ENCODE data around the gene MRPL55.

The MRPL55 gene

GRCh38 chr1:228109073-228109961 lies at the start of gene MRPL55:
Gene MRPL55, minus strand, starts transcription at chr1:228109299. Its CDS starts 1,039 bp downstream, at chr1:228108260.
- peak within 1 kb of the TSS; percentile 97 for H3K4me3 ChIP-seq (ENCODE audit: low read depth, low read length)
- peak; percentile 82 for DNase-seq (ENCODE audit: low read depth)

- DNase-seq (ENCODE audit: low read depth) = no peak
- no peak overlapping the region for H3K4me3 ChIP-seq (ENCODE audit: low read depth, low read length)
These were observed 49.3 kb upstream of the MRPL55 start for GRCh38 chr1:228158151-228159007.

- no peak overlapping the region for H3K4me3 ChIP-seq (ENCODE audit: low read depth, low read length)
- DNase-seq (ENCODE audit: low read depth) = no peak
These were observed 48.6 kb upstream of the MRPL55 start for GRCh38 chr1:228157729-228158126.

- no peak for DNase-seq (ENCODE audit: low read depth)
These were observed 48.0 kb upstream of the MRPL55 start for GRCh38 chr1:228156941-228157728.

GRCh38 chr1:228156515-228156881 lies 47.4 kb upstream of the MRPL55 start:
- no peak overlapping the region for H3K4me3 ChIP-seq (ENCODE audit: low read depth, low read length)
- DNase-seq (ENCODE audit: low read depth) = no peak

More at GRCh38 chr1:228156941-228157728, 48.0 kb upstream of the MRPL55 start:
- no peak overlapping the region for H3K4me3 ChIP-seq (ENCODE audit: low read depth, low read length)

GRCh38 chr1:228155596-228156514 lies 46.8 kb upstream of the MRPL55 start:
- no peak overlapping the region for H3K4me3 ChIP-seq (ENCODE audit: low read depth, low read length)
- no peak for DNase-seq (ENCODE audit: low read depth)

- no peak for DNase-seq (ENCODE audit: low read depth)
These were observed 45.8 kb upstream of the MRPL55 start for GRCh38 chr1:228154670-228155571.

GRCh38 chr1:228154021-228154669 lies 45.0 kb upstream of the MRPL55 start:
- H3K4me3 ChIP-seq (ENCODE audit: low read depth, low read length) = no peak overlapping the region
- no peak for DNase-seq (ENCODE audit: low read depth)

More at GRCh38 chr1:228154670-228155571, 45.8 kb upstream of the MRPL55 start:
- no peak overlapping the region for H3K4me3 ChIP-seq (ENCODE audit: low read depth, low read length)

GRCh38 chr1:228152918-228153258 lies 43.8 kb upstream of the MRPL55 start:
- DNase-seq (ENCODE audit: low read depth) = no peak
- H3K4me3 ChIP-seq (ENCODE audit: low read depth, low read length) = no peak overlapping the region

- no peak for DNase-seq (ENCODE audit: low read depth)
- no peak overlapping the region for H3K4me3 ChIP-seq (ENCODE audit: low read depth, low read length)
These were observed 43.2 kb upstream of the MRPL55 start for GRCh38 chr1:228152097-228152917.

- no peak overlapping the region for H3K4me3 ChIP-seq (ENCODE audit: low read depth, low read length)
- DNase-seq (ENCODE audit: low read depth) = no peak
These were observed 42.3 kb upstream of the MRPL55 start for GRCh38 chr1:228151180-228151925.

- no peak overlapping the region for H3K4me3 ChIP-seq (ENCODE audit: low read depth, low read length)
- peak; percentile 76 for DNase-seq (ENCODE audit: low read depth)
These were observed 41.5 kb upstream of the MRPL55 start for GRCh38 chr1:228150461-228151179.

GRCh38 chr1:228150120-228150460 lies 41.0 kb upstream of the MRPL55 start:
- DNase-seq (ENCODE audit: low read depth) = no peak
- H3K4me3 ChIP-seq (ENCODE audit: low read depth, low read length) = no peak overlapping the region

GRCh38 chr1:228149406-228150119 lies 40.5 kb upstream of the MRPL55 start, which contains the start of gene GJC2:
Gene GJC2, plus strand, starts transcription at chr1:228149930. Its CDS starts 7,829 bp downstream, at chr1:228157759.
- H3K4me3 ChIP-seq (ENCODE audit: low read depth, low read length) = no peak within 1 kb of the TSS
- no peak for DNase-seq (ENCODE audit: low read depth)

Data from skeletal muscle cell (primary cell).